Measurements from ENCODE around the gene ELP4.
"Not testable (repeated sequence)": the region's sequence is repeated elsewhere in the genome, so short reads cannot be mapped to it uniquely, and the experiment has no call there.

The ELP4 gene

GRCh38 chr11:31676280-31676982 is 166.9 kb downstream of the ELP4 start:
- Histone ChIP-seq H3K27me3 (no peaks in the 10 kb centered on the region), H3K36me3 (peaks cover 0 to 5% (median 0%) of the 10 kb centered on the region in 11 experiments; a peak in 2 of 22 replicates), H3K9ac (no peak overlapping the region), H3K4me2 (no peak overlapping the region), H4K20me1 (no peaks in the 10 kb centered on the region), H3K4me3 (no peak overlapping the region), H3K27ac (no peak overlapping the region), H3K9me3 (replicated peaks in 1 of 11) (no peaks in the 10 kb centered on the region), H3K4me1 (no peaks in the 10 kb centered on the region)
- no peak for TF ChIP-seq Cebpa-rat (IDR thresholded peaks at IDR 0.05)

DNA sequence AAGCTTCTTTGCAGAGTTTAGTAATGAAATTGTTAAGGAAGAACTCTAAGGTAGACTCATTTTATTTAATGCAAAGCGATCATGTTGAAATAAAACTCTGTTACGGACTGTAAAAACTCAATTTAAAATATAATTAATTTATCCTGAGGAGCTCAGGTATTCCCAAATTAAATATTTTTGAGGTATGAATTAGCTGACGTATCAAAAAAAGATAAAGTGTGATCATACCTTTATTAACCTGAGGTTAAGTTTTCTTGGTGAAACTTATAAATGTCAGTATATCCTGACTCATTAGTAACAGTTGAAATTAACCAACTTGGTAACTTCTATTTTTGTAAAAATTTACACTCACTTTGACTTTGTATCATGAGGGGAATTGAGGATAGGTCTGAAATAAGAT is 171.2 kb downstream of the ELP4 start:
- peaks cover 0 to 5% (median 0%) of the 10 kb centered on the region in 11 experiments; a peak in 2 of 22 replicates for H3K36me3 ChIP-seq
- H3K4me1 ChIP-seq = no peaks in the 10 kb centered on the region
- no peaks in the 10 kb centered on the region for H3K9me3 ChIP-seq (replicated peaks in 1 of 11)
- no peaks in the 10 kb centered on the region for H4K20me1 ChIP-seq
- no peak overlapping the region for H3K27ac ChIP-seq
- TF ChIP-seq Cebpa-rat (IDR thresholded peaks at IDR 0.05) = no peak
- H3K4me3 ChIP-seq = no peak overlapping the region
- no peak overlapping the region for H3K4me2 ChIP-seq
- H3K27me3 ChIP-seq = no peaks in the 10 kb centered on the region
- H3K9ac ChIP-seq = no peak overlapping the region

DNA sequence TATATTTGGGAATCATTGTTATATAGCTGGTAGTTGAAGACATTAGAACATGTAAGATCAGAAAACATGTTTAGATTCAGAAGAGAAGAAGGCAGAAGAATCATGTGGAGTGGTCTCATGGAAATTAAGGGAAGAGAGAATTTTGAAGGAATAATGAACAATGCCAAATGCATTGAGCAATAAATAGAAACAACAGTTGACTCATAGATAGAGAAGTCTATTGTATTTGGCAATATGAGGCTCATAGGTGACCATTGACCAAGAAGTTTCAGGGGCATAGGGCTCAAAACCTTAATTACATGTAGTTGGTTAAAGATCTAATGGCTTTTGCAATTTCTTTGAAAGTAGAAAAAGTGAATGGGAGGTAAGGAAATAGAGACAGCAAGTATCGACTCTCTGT is 177.7 kb downstream of the ELP4 start:
- no peak for TF ChIP-seq Cebpa-rat (IDR thresholded peaks at IDR 0.05)
- no peak overlapping the region for H3K27ac ChIP-seq
- H3K36me3 ChIP-seq = no peaks in the 10 kb centered on the region
- H3K9ac ChIP-seq = no peak overlapping the region
- H4K20me1 ChIP-seq = no peaks in the 10 kb centered on the region
- no peak overlapping the region for H3K4me3 ChIP-seq
- H3K4me2 ChIP-seq = no peak overlapping the region
- H3K27me3 ChIP-seq = no peaks in the 10 kb centered on the region
- H3K9me3 ChIP-seq (replicated peaks in 1 of 11) = no peaks in the 10 kb centered on the region
- H3K4me1 ChIP-seq = no peaks in the 10 kb centered on the region

- Histone ChIP-seq H3K27me3 (no peaks in the 10 kb centered on the region), H3K9me3 (replicated peaks in 1 of 11) (no peaks in the 10 kb centered on the region), H3K27ac (no peak overlapping the region), H3K4me2 (no peak overlapping the region), H3K36me3 (peaks cover 0 to 5% (median 0%) of the 10 kb centered on the region in 11 experiments; a peak in 1 of 22 replicates), H3K4me3 (no peak overlapping the region), H3K9ac (no peak overlapping the region), H4K20me1 (no peaks in the 10 kb centered on the region), H3K4me1 (no peaks in the 10 kb centered on the region)
- no peak for TF ChIP-seq Cebpa-rat (IDR thresholded peaks at IDR 0.05)
Measured at GRCh38 chr11:31687861-31688260, 178.3 kb downstream of the ELP4 start.

DNA sequence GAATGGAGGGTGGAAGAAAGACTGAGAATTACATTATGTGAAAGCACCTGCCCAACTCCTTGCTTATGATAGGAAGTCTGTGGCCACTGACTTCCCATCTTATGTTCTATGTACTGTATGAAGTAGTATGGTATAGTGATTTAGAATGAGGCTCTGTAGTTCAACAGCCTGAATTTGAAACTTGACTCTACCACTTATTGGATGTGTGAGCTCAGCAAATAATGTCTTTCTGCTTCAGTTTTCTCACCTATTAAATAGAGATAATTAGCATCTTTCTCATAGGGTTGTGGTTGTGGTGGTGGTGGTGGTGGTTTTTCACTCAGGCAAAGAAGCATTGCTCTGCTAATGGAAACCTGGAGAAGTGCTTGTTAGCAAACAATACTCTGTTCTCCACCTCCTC is 180.0 kb downstream of the ELP4 start:
- no peaks in the 10 kb centered on the region for H4K20me1 ChIP-seq
- no peaks in the 10 kb centered on the region for H3K4me1 ChIP-seq
- H3K27me3 ChIP-seq = no peaks in the 10 kb centered on the region
- no peak for TF ChIP-seq Cebpa-rat (IDR thresholded peaks at IDR 0.05)
- H3K4me3 ChIP-seq = no peak overlapping the region
- H3K36me3 ChIP-seq = peaks cover 0 to 5% (median 0%) of the 10 kb centered on the region in 11 experiments; a peak in 1 of 22 replicates
- peaks cover 0 to 6% (median 0%) of the 10 kb centered on the region in 11 experiments; a peak in 5 of 22 replicates for H3K9me3 ChIP-seq (replicated peaks in 1 of 11)
- no peak overlapping the region for H3K27ac ChIP-seq
- no peak overlapping the region for H3K9ac ChIP-seq
- no peak overlapping the region for H3K4me2 ChIP-seq

- Histone ChIP-seq H3K9ac (no peak overlapping the region), H3K4me3 (no peak overlapping the region), H3K27me3 (no peaks in the 10 kb centered on the region), H3K27ac (no peak overlapping the region), H3K9me3 (replicated peaks in 1 of 11) (peaks cover 0 to 6% (median 0%) of the 10 kb centered on the region in 11 experiments; a peak in 5 of 22 replicates), H3K4me2 (no peak overlapping the region), H4K20me1 (no peaks in the 10 kb centered on the region), H3K36me3 (peaks cover 0 to 5% (median 0%) of the 10 kb centered on the region in 11 experiments; a peak in 1 of 22 replicates), H3K4me1 (no peaks in the 10 kb centered on the region)
- no peak for TF ChIP-seq Cebpa-rat (IDR thresholded peaks at IDR 0.05)
Measured at GRCh38 chr11:31690041-31690440, 180.5 kb downstream of the ELP4 start.

DNA sequence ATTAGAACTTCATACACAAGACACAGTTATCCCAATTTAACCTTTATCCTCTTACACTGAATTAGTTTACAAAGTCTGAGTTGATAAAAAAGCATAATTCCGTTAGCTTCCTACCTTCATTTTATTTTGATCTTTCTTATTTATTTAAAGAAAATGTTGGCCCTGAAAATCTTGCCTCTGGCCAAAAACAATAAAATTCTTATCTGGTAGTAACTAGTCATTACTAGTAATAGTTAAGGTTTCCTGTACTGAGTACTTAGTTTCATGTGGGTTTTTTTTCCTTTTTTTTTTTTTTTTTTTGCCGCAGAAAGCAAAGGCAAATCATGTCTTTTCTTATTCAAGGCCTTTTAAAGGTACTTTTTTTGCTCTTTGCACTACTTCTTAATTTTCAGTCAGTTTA is 180.9 kb downstream of the ELP4 start:
- Histone ChIP-seq H3K36me3 (peaks cover 0 to 5% (median 0%) of the 10 kb centered on the region in 11 experiments; a peak in 1 of 22 replicates), H3K27ac (no peak overlapping the region), H3K4me2 (no peak overlapping the region), H3K4me1 (no peaks in the 10 kb centered on the region), H3K4me3 (no peak overlapping the region), H4K20me1 (no peaks in the 10 kb centered on the region), H3K9me3 (replicated peaks in 1 of 11) (peaks cover 0 to 6% (median 0%) of the 10 kb centered on the region in 11 experiments; a peak in 5 of 22 replicates), H3K27me3 (no peaks in the 10 kb centered on the region), H3K9ac (no peak overlapping the region)
- no peak for TF ChIP-seq Cebpa-rat (IDR thresholded peaks at IDR 0.05)

DNA sequence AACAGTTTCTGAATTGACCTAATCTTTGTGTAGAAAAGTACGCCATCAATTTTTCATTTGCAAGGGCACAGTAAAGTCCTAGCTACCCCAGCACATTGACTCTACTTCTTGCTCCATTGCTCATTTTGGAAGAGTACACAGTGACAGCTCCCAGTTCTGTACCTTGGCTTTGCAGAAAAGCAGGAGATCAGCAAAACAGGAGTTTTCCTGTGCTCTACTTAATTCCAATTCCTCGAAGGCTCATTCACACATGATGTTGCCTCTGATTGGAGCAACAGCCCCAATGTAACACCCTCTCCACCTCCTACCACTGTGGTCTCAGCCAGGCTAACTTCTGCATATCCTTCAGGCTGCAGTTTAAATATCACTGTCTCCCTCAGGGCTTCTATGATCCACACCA is 182.9 kb downstream of the ELP4 start:
- no peak for TF ChIP-seq Cebpa-rat (IDR thresholded peaks at IDR 0.05)
- peaks cover 0 to 5% (median 0%) of the 10 kb centered on the region in 11 experiments; a peak in 1 of 22 replicates for H3K36me3 ChIP-seq

DNA sequence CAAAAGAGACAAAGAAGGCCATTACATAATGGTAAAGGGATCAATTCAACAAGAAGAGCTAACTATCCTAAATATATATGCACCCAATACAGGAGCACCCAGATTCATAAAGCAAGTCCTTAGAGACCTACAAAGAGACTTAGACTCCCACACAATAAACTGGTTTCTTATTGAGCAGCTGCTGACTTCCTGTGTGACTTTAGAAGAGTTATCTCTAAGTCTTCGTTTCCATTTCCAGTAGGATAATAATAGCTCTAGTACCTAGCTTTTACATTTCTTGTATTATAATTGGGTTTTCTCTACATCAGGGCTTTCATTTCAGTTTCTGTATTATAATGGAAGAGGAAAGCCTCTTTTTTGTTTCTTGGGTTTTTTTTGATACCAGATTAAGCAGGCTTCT is 187.5 kb downstream of the ELP4 start:
- H3K27ac ChIP-seq; H3K4me2 ChIP-seq; H3K36me3 ChIP-seq; H3K9ac ChIP-seq; H3K4me3 ChIP-seq; H3K4me1 ChIP-seq; H4K20me1 ChIP-seq; H3K9me3 ChIP-seq (replicated peaks in 1 of 11); H3K27me3 ChIP-seq: not testable (repeated sequence)

More for the DNA sequence above, 182.9 kb downstream of the ELP4 start:
- Histone ChIP-seq H3K27ac (no peak overlapping the region), H3K4me3 (no peak overlapping the region), H3K9me3 (replicated peaks in 1 of 11) (peaks cover 0 to 6% (median 0%) of the 10 kb centered on the region in 11 experiments; a peak in 5 of 22 replicates), H4K20me1 (no peaks in the 10 kb centered on the region), H3K4me2 (no peak overlapping the region), H3K4me1 (no peaks in the 10 kb centered on the region), H3K9ac (no peak overlapping the region), H3K27me3 (no peaks in the 10 kb centered on the region)

DNA sequence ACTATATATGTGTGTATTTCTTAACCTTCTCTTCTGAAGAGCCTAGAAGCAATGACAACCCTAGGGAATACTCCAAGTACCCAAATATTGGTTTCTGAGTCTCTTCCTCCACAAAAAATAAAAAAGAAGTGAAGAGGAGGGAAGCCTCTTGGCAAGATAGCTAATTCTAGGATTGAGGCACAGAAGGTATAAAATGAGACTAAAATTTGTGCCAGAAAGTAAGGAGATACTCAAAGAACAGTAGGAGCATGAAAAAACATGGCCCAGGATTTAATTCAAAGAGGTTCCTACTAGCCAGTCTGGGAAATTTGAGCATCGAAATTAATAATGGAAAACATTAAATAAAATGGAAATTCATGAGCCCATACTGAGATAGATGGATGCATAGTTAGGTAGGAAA is 189.5 kb downstream of the ELP4 start:
- Histone ChIP-seq H3K36me3 (no peaks in the 10 kb centered on the region), H3K4me2 (no peak overlapping the region), H3K4me3 (no peak overlapping the region), H3K9me3 (replicated peaks in 1 of 11) (no peaks in the 10 kb centered on the region), H4K20me1 (no peaks in the 10 kb centered on the region), H3K9ac (no peak overlapping the region), H3K27ac (no peak overlapping the region), H3K27me3 (no peaks in the 10 kb centered on the region), H3K4me1 (no peaks in the 10 kb centered on the region)
- TF ChIP-seq Cebpa-rat (IDR thresholded peaks at IDR 0.05) = no peak
